ENCODE measurements around the gene LRP2. TPM values are rescaled to one million over a fixed set of nuclear protein-coding genes. Genes with fewer than 3 reads are reported as not detected.

The LRP2 gene
- total and polyA plus RNA-seq, 2 of the 8 experiments (the other 6 are each of a cell fraction or from before 2014, with no cell fraction given), result 2.0 to 2.9 TPM

DNA sequence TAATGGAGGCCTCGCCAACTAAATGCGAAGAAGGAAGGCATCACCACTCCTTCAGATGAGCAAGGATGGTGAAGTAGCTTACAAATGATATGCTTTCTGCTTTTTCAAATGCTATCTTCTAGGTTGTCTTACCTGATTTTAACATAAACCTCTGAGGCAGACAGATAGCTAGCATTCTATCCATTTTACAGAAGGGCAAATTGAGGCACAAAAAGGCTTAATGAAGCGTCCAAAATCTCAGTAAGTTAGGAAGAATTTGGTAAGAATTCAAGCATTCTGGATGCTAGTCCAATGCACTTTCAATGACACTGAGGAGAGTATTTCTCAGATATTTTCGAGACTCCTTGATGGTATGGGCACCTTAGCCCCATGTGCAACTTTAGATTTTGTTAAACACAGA lies 81.8 kb downstream of the LRP2 start:
- Histone ChIP-seq H2BK12ac (ENCODE audit: low read depth, low read length) (no peak overlapping the region), H2BK20ac (ENCODE audit: low read length) (no peak overlapping the region), H4K91ac (replicated peaks; ENCODE audit: insufficient read length, low read length) (no peak overlapping the region), H3K4me3 (ENCODE audit: extremely low read depth in 1 of 4, insufficient read depth in 2 of 4, low read depth in 3 of 4, low read length in 4 of 4) (no peak overlapping the region), H2BK5ac (ENCODE audit: low read depth, low read length) (no peak overlapping the region), H3K23me2 (ENCODE audit: low read depth, low read length) (no peaks in the 10 kb centered on the region), H3K79me2 (ENCODE audit: control insufficient read depth in 1 of 2, insufficient read depth in 2 of 2, low read length in 2 of 2) (no peaks in the 10 kb centered on the region), H4K5ac (ENCODE audit: insufficient read length, low read depth, low read length) (no peak overlapping the region), H3K14ac (ENCODE audit: insufficient read length) (no peak overlapping the region), H3K27ac (ENCODE audit: low read depth, low read length) (no peak overlapping the region), H3K56ac (replicated peaks; ENCODE audit: insufficient read length, low read depth, low read length) (no peak overlapping the region), H3K4ac (replicated peaks; ENCODE audit: insufficient read length, low read depth, low read length) (no peak overlapping the region), H4K20me1 (replicated peaks in 1 of 2; ENCODE audit: control insufficient read depth in 1 of 2, insufficient read depth in 2 of 2, low read length in 2 of 2) (no peaks in the 10 kb centered on the region), H3K4me1 (replicated peaks in 1 of 4; ENCODE audit: control insufficient read depth in 3 of 4, insufficient read depth in 4 of 4, low read length in 3 of 4) (no peaks in the 10 kb centered on the region; a peak in 1 of 7 replicates), H3K9me3 (ENCODE audit: insufficient read depth in 2 of 2, low read depth in 1 of 2, low read length in 1 of 2) (no peaks in the 10 kb centered on the region), H3K9ac (replicated peaks in 1 of 4; ENCODE audit: extremely low read depth in 1 of 4, low read depth in 3 of 4, low read length in 3 of 4) (no peak overlapping the region), H2AK5ac (ENCODE audit: low read depth, low read length) (no peak overlapping the region), H3K18ac (ENCODE audit: extremely low read depth, low read length) (no peak overlapping the region), H3K27me3 (replicated peaks in 1 of 4; ENCODE audit: control insufficient read depth in 3 of 4, extremely low read depth in 1 of 4, insufficient read depth in 3 of 4, low read length in 3 of 4) (no peaks in the 10 kb centered on the region), H3K23ac (ENCODE audit: insufficient read length) (no peak overlapping the region), H3K4me2 (ENCODE audit: insufficient read depth in 1 of 2, low read depth in 2 of 2, low read length in 2 of 2) (no peak overlapping the region), H2AFZ (ENCODE audit: low read length) (no peak overlapping the region), H3K36me3 (ENCODE audit: control insufficient read depth in 2 of 4, insufficient read depth in 4 of 4, low read length in 3 of 4) (no peaks in the 10 kb centered on the region), H2BK15ac (ENCODE audit: low read length) (no peak overlapping the region), H4K8ac (ENCODE audit: extremely low read depth, insufficient read depth, low read length) (no peak overlapping the region), H3K79me1 (ENCODE audit: low read depth, low read length) (no peaks in the 10 kb centered on the region), H2BK120ac (replicated peaks; ENCODE audit: low read depth, low read length) (no peak overlapping the region)
- ChIA-PET CTCF (ENCODE audit: partially characterized antibody) (no interaction called here), POLR2A (ENCODE audit: partially characterized antibody) (no interaction called here)
- DNase-seq (ENCODE audit: low read depth in 1 of 2, low spot score in 2 of 2) (no peak), FAIRE-seq (no peak)
- 88% methylated on average over 4 of the region's 4 CpGs; no CpG with 5 or more reads in 1 of the 2 experiments for WGBS, 2 experiments (ENCODE audit: extremely low coverage in 1 of 2, insufficient coverage in 1 of 2, insufficient read length in 1 of 2, insufficient replicate concordance in 2 of 2, low coverage in 1 of 2, low lambda C conversion rate in 2 of 2, missing lambda C conversion rate in 1 of 2)
- no peak for TF ChIP-seq SRF (IDR thresholded peaks at IDR 0.05; ENCODE audit: low read depth, low read length)
- TF ChIP-seq HDAC6 (IDR thresholded peaks at IDR 0.05; ENCODE audit: low read depth, low read length), result no peak
- no peak for TF ChIP-seq EP300 (IDR thresholded peaks at IDR 0.05; ENCODE audit: borderline replicate concordance in 1 of 2, low read depth in 2 of 2, low read length in 2 of 2)
- TF ChIP-seq, protein P1, sequence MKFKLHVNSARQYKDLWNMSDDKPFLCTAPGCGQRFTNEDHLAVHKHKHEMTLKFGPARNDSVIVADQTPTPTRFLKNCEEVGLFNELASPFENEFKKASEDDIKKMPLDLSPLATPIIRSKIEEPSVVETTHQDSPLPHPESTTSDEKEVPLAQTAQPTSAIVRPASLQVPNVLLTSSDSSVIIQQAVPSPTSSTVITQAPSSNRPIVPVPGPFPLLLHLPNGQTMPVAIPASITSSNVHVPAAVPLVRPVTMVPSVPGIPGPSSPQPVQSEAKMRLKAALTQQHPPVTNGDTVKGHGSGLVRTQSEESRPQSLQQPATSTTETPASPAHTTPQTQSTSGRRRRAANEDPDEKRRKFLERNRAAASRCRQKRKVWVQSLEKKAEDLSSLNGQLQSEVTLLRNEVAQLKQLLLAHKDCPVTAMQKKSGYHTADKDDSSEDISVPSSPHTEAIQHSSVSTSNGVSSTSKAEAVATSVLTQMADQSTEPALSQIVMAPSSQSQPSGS (IDR thresholded peaks at IDR 0.05; ENCODE audit: low read length), result no peak
- TF ChIP-seq SP1 (IDR thresholded peaks at IDR 0.05; ENCODE audit: low read depth, low read length), result no peak
- no peak for TF ChIP-seq RBBP5 (IDR thresholded peaks at IDR 0.05; ENCODE audit: borderline replicate concordance, low read depth, low read length)
- no peak for TF ChIP-seq BACH1 (IDR thresholded peaks at IDR 0.05; ENCODE audit: low read length)
- TF ChIP-seq RFX5 (IDR thresholded peaks at IDR 0.05; ENCODE audit: borderline replicate concordance, low read depth, low read length), result no peak
- no peak for TF ChIP-seq RXRA (IDR thresholded peaks at IDR 0.05; ENCODE audit: insufficient read depth, low read depth, low read length)
- TF ChIP-seq EZH2 (IDR thresholded peaks at IDR 0.05; ENCODE audit: low read depth, low read length, severe bottlenecking), result no peak
- TF ChIP-seq YY1 (IDR thresholded peaks at IDR 0.05; ENCODE audit: low read depth, low read length), result no peak
- TF ChIP-seq CBX5 (IDR thresholded peaks at IDR 0.05; ENCODE audit: low read depth, low read length), result no peak

Measured in H1 (cell line).